HG02981 (cell line): ENCODE measurements around the gene STAB1.
"Not testable (repeated sequence)": the region's sequence is repeated elsewhere in the genome, so short reads cannot be mapped to it uniquely, and the experiment has no call there.

Source experiments
- ATAC-seq: cut with Tn5 transposase; IDR thresholded peaks from one replicate; pipeline ENCODE4 v1.9.1; 2021; ENCODE audit warnings: mild to moderate bottlenecking, moderate library complexity; ENCODE audit not compliant: unreplicated experiment

STAB1 gene

DNA sequence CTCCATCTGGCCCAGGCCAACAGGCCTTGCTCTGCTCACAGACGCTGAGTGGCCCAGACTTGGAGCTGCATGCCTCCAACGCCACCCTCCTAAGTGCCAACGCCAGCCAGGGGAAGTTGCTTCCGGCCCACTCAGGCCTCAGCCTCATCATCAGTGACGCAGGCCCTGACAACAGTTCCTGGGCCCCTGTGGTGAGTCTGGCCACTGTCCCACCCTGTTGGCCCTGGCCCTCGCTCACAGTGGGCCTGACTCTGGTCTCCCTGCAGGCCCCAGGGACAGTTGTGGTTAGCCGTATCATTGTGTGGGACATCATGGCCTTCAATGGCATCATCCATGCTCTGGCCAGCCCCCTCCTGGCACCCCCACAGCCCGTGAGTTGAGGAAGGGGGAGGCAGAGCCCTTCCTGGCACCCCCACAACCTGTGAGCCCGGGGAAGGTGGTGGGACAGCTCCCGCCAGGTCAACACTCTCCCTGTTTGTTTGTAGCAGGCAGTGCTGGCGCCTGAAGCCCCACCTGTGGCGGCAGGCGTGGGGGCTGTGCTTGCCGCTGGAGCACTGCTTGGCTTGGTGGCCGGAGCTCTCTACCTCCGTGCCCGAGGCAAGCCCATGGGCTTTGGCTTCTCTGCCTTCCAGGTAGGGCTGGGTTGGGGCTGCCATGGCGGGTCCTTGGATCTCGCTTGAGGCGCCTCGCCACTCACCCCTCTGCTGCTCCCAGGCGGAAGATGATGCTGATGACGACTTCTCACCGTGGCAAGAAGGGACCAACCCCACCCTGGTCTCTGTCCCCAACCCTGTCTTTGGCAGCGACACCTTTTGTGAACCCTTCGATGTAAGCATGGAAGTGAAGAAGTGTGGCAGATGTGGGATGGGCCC, 28.5 kb downstream of the STAB1 start:
- ATAC-seq: no peak

DNA sequence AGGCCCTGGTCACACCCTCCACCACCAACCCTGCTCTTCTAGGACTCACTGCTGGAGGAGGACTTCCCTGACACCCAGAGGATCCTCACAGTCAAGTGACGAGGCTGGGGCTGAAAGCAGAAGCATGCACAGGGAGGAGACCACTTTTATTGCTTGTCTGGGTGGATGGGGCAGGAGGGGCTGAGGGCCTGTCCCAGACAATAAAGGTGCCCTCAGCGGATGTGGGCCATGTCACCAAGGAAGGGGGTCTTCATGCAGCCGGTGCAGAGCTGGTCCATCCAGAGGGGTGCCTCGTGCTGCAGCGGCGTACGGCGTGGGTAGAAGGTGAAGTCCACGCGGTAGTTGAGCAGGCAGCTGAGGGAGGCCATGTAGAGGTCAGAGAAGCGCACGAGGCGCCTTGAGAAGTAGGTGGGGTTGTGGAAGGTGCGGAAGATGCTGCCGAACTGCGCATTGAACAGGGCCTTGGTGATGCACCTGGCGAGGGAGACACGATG, 29.2 kb downstream of the STAB1 start:
- no peak for ATAC-seq

- ATAC-seq: no peak
These were observed 29.9 kb downstream of the STAB1 start for GRCh38 chr3:52524752-52525679.

DNA sequence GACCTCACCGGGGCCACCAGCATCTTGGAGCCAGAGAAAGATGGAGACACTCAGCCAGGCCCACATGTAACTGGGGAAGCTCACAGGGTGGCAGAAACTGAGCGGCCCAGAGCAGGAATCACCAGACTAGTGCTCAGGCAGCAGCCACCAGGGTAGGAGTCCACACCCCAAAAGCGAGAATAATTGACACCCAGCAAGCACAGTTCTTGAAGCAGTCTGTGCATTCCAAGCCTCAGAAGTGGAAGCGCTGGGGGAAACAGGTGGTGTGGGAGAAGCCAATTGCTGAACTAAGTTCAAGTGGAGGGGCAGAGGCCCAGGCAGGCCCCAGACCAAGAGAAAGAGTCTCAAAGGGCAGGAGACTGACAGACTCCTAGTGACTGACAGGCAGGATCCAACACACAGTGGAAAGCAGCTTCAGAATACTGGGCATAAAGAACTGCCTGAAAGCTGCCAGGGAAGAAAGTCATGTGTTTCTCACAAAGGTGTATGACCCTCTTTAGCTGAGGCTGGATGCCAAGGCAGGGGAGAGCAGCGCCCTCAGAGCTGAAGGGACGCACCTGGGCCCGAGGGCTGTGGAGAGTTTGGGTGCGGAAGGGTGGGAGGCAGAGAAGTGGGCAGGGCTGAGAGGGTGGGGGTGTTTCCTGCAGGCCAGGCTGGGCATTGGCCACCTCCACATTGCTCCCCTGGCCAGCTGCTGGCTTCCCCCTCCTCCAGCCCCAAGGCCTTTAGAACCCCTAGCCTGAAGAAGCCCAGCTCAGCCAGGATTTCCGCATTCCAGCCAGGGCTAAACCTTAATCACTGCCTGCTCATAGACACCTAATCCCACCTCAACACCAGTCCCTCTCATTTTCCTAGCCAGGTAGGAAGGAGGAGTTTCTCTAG, 30.8 kb downstream of the STAB1 start:
- no peak for ATAC-seq

DNA sequence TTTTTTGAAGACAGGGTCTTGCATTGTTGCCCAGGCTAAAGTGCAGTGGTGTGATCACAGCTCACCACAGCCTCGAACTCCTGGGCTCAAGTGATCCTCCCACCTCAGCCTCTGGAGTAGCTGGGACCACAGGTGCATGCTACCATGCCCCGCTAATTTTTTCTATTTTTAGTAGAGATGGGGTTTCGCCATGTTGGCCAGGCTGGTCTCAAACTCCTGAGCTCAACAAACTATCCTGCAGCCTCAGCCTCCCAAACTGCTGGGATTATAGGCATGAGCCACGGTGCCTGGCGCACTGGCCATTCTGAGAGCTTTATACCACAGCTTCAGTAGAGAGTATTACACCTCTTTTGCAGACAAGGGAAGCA, 31.5 kb downstream of the STAB1 start:
- ATAC-seq: not testable (repeated sequence)

- no peak for ATAC-seq
These were observed 32.0 kb downstream of the STAB1 start for GRCh38 chr3:52527039-52527731.

DNA sequence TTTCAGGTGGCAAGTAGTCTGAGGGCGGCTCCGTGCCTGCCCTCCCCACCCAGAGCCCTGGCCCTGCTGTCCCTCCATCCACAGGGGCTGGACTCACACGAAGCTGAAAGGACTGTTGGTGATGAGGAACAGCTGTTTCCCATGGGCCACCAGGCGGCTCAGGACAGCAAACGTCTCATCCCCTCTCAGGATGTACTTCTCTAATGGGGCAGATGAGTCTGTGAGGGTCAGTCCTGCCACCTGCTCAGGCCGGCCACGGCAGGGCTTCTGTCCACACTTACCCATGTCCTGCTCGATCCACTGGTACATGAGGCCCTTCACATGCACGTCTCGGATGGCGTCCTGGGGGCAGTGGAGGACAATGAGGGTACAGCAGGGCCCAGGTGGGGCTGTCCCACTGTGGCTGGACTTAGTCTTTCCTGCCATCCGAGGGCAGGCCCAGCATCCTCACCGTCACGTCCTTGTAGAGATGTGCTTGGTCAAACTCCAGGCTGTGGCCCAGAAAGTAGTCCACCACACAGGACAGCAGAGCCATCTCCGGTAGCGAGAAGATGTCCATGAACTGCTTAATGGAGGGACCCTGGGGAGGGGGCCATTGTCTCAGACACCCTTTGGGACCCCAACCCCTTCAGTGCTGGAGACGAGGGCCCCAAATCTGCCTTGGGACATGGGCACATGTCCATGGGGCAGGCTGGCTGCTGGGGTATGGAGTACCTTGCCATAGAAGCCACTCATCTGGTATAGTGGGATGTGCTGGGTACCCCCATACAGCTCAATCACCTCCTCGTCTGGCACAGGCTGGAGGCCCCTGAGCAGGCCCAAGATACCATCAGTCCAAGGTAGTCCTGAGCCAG, 32.8 kb downstream of the STAB1 start:
- no peak for ATAC-seq

DNA sequence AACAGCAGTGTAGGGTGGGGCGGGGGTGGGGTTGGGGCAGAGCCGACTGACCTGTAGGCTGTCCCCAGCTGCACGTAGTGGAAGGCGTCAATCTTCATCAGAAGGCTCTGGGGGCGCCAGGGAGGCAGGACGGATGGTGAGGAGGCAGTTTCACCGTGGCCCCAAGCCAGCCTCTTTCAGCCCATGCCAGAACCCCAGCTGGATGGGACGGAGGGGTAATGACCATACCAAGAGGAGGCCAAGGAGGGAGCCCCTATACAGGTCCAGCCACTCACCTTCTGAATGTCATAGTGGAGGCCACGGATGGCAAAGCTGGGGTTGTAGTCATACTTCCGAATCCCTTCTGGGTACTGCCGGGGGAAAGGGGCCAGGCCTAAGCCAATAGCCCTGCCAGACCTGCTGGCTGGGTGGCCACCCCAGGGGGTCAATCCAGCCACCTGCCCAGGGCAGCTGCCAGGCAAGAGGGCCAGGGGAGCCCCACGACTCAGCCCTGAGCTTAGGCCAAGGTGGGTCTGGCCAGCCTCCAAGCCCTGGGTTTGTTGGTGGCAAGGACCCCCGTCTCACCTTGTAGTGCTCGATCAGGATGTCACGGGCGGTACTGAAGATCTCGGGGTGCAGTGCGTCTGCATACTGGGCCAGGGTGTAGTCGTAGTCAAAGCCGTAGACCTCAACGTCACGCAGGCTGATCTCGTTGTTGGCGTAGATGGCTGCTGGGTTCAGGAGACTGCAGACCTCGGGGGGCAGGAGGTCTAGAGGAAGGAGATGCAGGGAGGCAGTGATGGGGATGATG, 33.6 kb downstream of the STAB1 start:
- ATAC-seq: no peak

DNA sequence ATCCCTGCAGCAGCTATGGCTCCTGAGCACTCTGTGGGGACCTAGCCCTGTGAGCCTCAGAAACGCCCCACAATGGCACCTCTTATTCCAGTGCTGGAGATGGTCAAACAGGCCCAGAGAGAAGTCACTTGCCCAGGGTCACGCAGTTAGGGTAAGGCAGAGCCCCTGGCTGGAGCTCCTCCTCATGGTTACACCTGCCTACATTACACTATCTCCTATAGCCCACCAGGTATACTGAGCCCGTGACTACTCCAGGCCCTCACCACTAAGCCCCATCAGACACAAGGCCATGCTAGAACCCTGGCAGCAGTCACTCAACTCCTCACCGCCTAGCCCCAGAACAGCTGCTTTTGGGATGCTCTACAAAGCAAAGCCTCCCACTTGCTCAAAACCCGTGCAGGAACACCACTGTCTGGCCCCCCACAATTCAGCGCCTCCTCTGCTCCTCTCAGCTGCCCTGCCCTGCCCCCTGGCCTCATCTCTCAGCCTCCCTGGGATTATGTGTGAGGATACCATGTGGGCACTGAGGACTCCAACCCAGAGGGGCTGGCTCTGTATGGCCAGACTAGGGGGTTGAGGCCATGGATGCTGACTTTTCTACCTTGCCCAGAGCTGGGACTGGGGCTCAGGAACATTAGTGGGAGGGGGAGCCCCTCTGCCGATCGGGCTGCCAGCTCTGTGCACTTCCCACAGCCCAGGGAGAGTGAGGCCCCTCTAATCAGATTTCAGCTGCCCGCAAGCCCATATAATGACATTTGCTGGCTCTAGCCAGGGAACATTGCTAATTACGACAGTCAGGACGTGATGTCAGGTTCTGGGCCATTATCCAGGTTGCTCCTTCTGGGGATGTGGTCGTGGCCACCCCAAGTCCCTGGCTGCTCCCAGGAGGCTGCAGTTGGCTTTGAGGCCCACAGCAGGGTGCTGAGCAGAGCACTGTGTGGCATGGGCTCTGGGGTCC, 34.5 kb downstream of the STAB1 start:
- no peak for ATAC-seq

GRCh38 chr3:52530918-52531826, 36.0 kb downstream of the STAB1 start:
- ATAC-seq: no peak

DNA sequence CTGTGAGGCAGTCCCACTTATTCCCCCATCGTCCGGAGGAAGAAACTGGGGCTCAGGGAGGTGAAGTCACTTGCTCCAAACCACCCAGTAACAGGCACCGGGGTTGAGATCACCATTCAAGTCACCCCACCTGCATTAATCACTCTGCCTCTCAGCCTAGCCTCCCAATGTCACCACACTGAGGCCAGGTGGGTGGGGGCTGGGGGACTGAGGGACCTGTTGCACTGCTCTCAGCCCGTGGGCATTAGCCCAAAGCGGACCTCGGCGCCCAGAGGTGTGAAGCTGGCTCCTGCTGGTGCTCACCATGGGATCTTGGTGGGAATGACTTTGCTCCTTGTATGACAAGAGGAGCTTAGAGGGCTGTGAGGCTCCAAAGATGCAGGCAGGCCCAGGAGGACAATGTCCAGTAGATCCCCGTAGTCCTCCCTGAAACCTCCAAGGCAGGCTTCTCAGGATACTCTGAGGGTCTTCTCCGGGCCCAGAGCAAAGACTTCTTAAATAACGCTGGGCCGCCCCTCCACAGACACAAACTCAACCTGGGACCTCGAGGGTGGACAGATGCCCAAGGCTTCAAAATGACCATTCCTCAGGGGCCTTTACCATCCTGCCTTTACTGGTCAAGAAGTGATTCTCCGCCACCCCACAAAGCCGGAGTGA, 36.9 kb downstream of the STAB1 start:
- no peak for ATAC-seq

DNA sequence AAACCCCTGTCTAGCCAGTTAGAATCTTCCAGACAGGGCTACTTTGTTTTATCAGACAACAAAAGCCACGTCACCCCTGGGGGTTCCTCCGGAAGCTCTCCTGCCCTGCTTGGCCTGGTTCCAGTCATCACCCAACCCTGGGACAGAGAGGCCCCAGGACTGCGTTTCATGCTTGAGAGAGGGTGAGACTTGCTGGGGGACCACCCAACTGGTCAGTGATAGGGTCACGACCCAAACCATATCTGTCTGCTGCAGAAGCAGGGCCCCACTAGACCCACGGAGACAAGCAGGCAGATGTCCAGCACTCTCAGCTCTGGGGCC, 37.3 kb downstream of the STAB1 start:
- no peak for ATAC-seq

GRCh38 chr3:52532838-52533622, 37.9 kb downstream of the STAB1 start:
- no peak for ATAC-seq

- ATAC-seq: peak; percentile 27
These were observed 38.6 kb downstream of the STAB1 start, which contains the start of gene NT5DC2 for GRCh38 chr3:52533623-52534280. NT5DC2 (minus strand) TSS chr3:52533857; CDS start chr3:52533737, 120 bp downstream.
